HG03442 (cell line): ENCODE data around the gene SELENON.

ENCODE experiments used
- ATAC-seq: cut with Tn5 transposase; IDR thresholded peaks from one replicate; pipeline ENCODE4 v1.9.1; 2021; ENCODE audit warnings: mild to moderate bottlenecking, moderate library complexity; ENCODE audit not compliant: unreplicated experiment

Gene SELENON

GRCh38 chr1:25799935-25800702 is at the start of gene SELENON:
TSS of gene SELENON (plus strand) at chr1:25800193. CDS start at chr1:25800231, 38 bp downstream.
- ATAC-seq, result no peak

- ATAC-seq, result no peak
Observed at GRCh38 chr1:25750923-25751605, 48.9 kb upstream of the SELENON start.

GRCh38 chr1:25754470-25755181 is 45.4 kb upstream of the SELENON start:
- no peak for ATAC-seq

GRCh38 chr1:25755475-25756125 is 44.4 kb upstream of the SELENON start:
- ATAC-seq, result no peak

- ATAC-seq, result no peak
Observed at GRCh38 chr1:25756215-25756614, 43.8 kb upstream of the SELENON start.

- no peak for ATAC-seq
Observed at GRCh38 chr1:25757151-25757845, 42.7 kb upstream of the SELENON start.

GRCh38 chr1:25757846-25758185 is 42.2 kb upstream of the SELENON start:
- no peak for ATAC-seq

- no peak for ATAC-seq
Observed at GRCh38 chr1:25758466-25759070, 41.4 kb upstream of the SELENON start.

GRCh38 chr1:25760122-25760719 is 39.8 kb upstream of the SELENON start:
- ATAC-seq, result no peak

- ATAC-seq, result no peak
Observed at GRCh38 chr1:25760871-25761270, 39.1 kb upstream of the SELENON start.

GRCh38 chr1:25763493-25763892 is 36.5 kb upstream of the SELENON start:
- ATAC-seq, result no peak

- no peak for ATAC-seq
Observed at GRCh38 chr1:25765136-25765922, 34.7 kb upstream of the SELENON start.

GRCh38 chr1:25765923-25766589 is 33.9 kb upstream of the SELENON start:
- no peak for ATAC-seq

- ATAC-seq, result no peak
Observed at GRCh38 chr1:25766721-25767436, 33.1 kb upstream of the SELENON start.

- no peak for ATAC-seq
Observed at GRCh38 chr1:25767437-25767770, 32.6 kb upstream of the SELENON start.

- no peak for ATAC-seq
Observed at GRCh38 chr1:25768999-25769398, 31.0 kb upstream of the SELENON start.

- ATAC-seq, result no peak
Observed at GRCh38 chr1:25769625-25770383, 30.2 kb upstream of the SELENON start.
